ENCODE measurements around the gene PANX1.
A peak's percentile ranks its signal among the peaks of the same experiment; 100 is the strongest.
"Not testable (repeated sequence)": the region's sequence is repeated elsewhere in the genome, so short reads cannot be mapped to it uniquely, and the experiment has no call there.

Gene PANX1

GRCh38 chr11:94150056-94150455 is 21.4 kb downstream of the PANX1 start:
- no peak for DNase-seq (ENCODE audit: low read depth)

- DNase-seq (ENCODE audit: low read depth): peak; percentile 67
Observed at GRCh38 chr11:94150704-94151685, 22.4 kb downstream of the PANX1 start.

- DNase-seq (ENCODE audit: low read depth): peak; percentile 85
Observed at GRCh38 chr11:94151903-94152677, 23.4 kb downstream of the PANX1 start.

- DNase-seq (ENCODE audit: low read depth): no peak
Observed at GRCh38 chr11:94152678-94153065, 24.0 kb downstream of the PANX1 start.

GRCh38 chr11:94153320-94153719 is 24.7 kb downstream of the PANX1 start:
- no peak for DNase-seq (ENCODE audit: low read depth)

GRCh38 chr11:94154095-94154856 is 25.6 kb downstream of the PANX1 start:
- DNase-seq (ENCODE audit: low read depth): no peak

GRCh38 chr11:94157339-94157738 is 28.7 kb downstream of the PANX1 start:
- DNase-seq (ENCODE audit: low read depth): not testable (repeated sequence)

GRCh38 chr11:94168882-94169281 is 40.2 kb downstream of the PANX1 start:
- DNase-seq (ENCODE audit: low read depth): no peak

- no peak for DNase-seq (ENCODE audit: low read depth)
Observed at GRCh38 chr11:94169516-94169915, 40.9 kb downstream of the PANX1 start.

GRCh38 chr11:94169930-94170545 is 41.4 kb downstream of the PANX1 start:
- no peak for DNase-seq (ENCODE audit: low read depth)

- DNase-seq (ENCODE audit: low read depth): no peak
Observed at GRCh38 chr11:94170953-94171352, 42.3 kb downstream of the PANX1 start.

GRCh38 chr11:94171693-94172440 is 43.2 kb downstream of the PANX1 start:
- peak; percentile 41 for DNase-seq (ENCODE audit: low read depth)

GRCh38 chr11:94175535-94175934 is 46.9 kb downstream of the PANX1 start:
- DNase-seq (ENCODE audit: low read depth): peak; percentile 92

- no peak for DNase-seq (ENCODE audit: low read depth)
Observed at GRCh38 chr11:94178331-94178730, 49.7 kb downstream of the PANX1 start.

- no peak for DNase-seq (ENCODE audit: low read depth)
Observed at GRCh38 chr11:94179696-94180095, 51.1 kb downstream of the PANX1 start.

GRCh38 chr11:94181526-94181925 is 52.9 kb downstream of the PANX1 start:
- no peak for DNase-seq (ENCODE audit: low read depth)

- DNase-seq (ENCODE audit: low read depth): peak; percentile 29
Observed at GRCh38 chr11:94181943-94182342, 53.3 kb downstream of the PANX1 start.

- DNase-seq (ENCODE audit: low read depth): no peak
Observed at GRCh38 chr11:94183251-94183885, 54.7 kb downstream of the PANX1 start.

GRCh38 chr11:94183886-94184264 is 55.2 kb downstream of the PANX1 start:
- peak; percentile 65 for DNase-seq (ENCODE audit: low read depth)

- no peak for DNase-seq (ENCODE audit: low read depth)
Observed at GRCh38 chr11:94184362-94184761, 55.7 kb downstream of the PANX1 start.

GRCh38 chr11:94184846-94185245 is 56.2 kb downstream of the PANX1 start:
- no peak for DNase-seq (ENCODE audit: low read depth)

Measured in iris pigment epithelial cell (primary cell).